Kidney capillary endothelial cell (primary cell): Measurements from ENCODE around the gene MAP3K20.
"Not testable (repeated sequence)": the region's sequence is repeated elsewhere in the genome, so short reads cannot be mapped to it uniquely, and the experiment has no call there.

Source experiments
- DNase-seq: peaks from one replicate; pipeline ENCODE4 v3.0.0-alpha.2; 2018; ENCODE audit warnings: low spot score

The MAP3K20 gene

DNA sequence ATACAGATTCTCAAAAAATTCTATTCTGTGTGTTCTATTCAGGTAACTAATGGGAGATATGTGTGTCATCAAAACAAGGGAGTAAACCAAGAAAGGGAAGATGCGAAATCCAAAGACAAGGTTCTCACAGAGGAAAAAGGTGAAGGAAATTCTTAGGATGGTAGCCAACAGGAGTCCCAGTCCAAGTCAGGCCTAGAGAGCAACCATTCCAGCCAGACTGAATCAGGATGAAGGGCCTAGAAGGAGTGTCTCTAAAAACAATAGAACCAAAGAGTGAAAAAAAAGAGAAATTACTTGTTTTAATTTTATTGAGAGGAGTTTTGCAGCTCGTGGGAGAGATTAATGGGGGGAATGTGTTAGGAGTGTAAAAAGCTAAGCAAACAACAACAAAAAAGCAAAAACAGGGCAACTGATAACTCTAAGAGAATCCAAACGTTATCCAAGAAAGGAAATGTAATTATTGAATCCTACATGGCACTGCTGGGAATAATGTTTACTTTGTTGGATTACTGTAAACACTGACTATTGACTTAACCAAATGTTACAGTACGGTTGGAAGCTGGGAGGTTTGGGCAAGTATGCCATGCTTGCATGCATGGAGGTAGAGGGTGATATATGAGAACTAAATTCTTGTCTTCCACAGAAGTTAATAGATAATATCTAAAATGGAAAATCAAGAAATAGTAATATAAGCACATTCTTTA, 12.3 kb downstream of the MAP3K20 start:
- no peak for DNase-seq

DNA sequence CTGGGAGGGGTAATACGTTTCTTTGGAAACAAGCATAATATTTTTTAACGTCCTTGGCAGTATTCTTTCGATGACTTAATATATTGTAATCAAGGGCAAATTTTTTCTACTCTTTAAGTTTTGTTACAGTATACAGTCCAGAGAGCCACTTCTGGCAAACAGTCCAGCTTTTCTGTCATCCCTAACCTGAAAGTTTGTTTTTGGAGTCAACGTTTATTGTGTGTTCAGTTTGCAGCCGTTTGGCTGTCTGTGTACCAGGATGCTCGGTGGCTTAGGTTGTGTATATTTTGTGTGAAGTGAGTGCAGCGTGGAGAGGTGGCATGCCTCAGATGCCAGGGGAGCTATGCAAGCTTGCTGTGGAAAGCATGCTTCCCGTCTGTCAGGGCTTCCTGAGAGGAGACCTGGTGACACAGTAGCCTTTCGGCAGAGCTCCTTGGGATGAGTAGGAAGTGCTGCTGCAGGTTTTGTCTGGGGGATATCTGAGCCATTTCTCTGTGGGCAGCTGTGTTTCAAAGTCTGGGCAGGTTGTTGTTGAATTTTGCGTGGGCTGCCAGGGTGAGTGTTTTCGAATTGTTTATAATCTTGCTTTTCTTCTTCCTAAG, 14.7 kb downstream of the MAP3K20 start:
- no peak for DNase-seq

DNA sequence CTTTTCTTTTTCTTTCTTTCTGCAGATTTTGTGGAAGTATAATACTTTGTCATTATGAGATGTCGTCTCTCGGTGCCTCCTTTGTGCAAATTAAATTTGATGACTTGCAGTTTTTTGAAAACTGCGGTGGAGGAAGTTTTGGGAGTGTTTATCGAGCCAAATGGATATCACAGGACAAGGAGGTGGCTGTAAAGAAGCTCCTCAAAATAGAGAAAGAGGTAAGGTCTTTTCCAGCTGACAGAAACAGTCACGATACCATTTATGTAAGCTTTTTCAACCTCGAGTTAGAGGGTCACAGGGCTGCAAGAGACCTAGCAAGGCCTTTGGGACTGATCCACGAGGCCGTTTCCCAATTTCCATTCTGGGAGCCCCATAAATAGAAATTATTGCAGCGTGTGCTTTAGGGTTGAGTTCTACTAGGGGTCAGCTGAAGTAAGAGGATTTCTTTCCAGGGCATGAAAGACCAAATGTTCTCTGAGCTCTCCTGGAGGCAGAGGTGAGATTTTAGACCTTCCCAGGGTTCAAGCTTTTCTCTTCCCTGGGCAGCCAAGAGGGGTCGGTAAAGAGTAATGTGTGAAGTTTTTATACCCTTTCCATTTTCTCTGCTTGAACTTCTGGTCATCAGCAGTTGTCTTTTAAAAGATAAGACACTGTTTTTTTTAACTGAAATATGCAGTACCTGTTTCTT, 15.5 kb downstream of the MAP3K20 start:
- DNase-seq = no peak

DNA sequence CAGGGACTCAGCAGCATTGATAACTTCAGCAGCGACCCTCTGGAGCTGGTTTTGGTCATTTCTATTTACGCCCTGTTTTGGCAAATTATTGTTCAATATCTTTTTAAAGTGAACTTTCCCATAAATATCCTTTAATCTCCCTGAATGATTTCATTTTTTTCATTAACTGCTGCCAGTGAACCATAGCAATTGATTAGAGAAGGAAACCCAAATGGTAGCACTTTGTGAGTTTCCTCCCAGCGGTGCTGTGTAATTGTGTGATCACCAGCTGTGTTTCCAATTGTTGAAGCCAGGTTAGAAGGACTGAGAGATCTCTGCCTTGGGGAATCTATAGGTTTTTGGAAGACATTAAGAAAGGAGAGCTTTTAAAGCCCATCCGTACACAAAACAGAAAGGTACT, 16.3 kb downstream of the MAP3K20 start:
- DNase-seq = no peak

DNA sequence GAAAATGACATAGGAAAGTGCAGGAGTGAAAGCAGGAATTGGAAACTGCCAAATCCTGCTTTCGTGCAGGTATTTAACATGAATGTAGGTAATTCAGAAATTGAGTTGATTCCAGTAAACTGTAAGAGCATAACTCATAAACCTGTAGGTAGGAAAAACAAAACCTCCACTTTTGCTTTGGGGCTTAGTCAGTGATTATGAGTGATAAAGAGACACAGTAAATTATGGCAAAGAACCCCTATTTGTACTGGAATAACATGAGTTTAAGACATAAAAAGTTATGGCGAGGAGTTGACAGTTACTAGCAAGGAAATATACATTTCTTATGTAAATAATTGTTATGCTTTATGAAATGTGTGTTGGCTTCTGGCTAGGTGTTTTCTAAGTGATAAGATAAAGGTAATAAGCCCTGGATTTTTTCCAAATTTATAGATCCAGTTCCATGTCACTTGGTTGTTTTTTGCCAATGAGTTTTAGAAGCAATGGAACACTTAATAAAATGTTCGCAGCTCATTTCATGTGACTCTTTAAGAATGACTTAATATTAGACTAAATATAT, 17.3 kb downstream of the MAP3K20 start:
- no peak for DNase-seq

- not testable (repeated sequence) for DNase-seq
These were observed 18.0 kb downstream of the MAP3K20 start for GRCh38 chr2:173093617-173094016.

DNA sequence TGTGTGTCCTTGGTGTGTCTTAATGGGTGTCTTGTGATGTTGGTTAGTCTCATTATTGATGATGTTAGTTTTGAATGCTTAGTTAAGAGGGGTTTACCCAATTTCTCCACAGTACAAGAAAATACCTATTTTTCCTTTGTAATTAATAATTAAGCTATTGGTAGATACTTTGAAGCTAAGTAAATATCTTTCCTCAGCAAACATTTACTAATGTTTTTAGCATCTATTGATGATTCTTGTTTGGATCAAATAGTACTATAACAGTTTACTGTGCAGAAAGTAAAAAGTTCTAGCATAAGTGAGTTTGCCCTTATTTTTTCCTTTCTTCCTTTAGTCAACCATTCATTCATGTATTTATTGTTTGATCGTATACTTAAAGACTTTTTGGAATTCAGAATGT, 19.1 kb downstream of the MAP3K20 start:
- DNase-seq = no peak

GRCh38 chr2:173095356-173095755, 19.7 kb downstream of the MAP3K20 start:
- no peak for DNase-seq

DNA sequence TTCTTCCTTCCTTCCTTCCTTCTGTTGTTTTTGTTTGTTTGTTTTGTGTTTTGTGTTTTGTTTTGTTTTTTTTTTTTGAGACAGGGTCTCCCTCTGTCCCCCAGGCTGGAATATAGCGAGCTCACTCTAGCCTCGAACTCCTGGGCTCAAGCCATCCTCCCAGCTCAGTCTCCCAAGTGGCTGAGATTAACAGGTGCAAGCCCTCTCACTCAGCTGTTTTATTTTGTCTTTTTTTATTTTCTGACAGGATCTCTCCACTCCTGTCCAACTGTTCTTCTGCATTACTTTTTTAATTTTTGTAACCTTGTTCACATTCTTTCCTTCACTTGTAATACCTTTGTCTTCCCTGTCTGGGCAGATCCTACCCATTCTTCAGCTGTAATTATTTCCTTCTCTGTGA, 23.6 kb downstream of the MAP3K20 start:
- DNase-seq = no peak

DNA sequence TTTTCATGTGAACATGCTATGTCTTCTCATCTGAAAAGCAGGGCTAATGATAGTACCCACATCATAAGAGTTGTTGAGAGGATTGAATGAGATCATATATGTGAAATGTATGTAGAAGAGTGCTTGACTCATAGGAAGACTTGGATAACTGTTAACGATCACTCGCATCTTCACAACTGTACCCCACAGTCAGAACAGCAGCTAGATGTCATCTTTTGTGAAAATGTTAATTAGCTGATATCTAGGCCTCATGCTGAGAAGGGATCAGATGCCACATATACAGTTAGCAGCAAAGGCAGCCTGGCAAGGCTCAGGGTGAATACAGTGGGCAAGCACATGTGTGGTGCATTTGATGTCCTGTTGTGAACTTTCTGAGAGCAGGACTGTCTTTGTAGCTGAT, 24.2 kb downstream of the MAP3K20 start:
- no peak for DNase-seq

DNA sequence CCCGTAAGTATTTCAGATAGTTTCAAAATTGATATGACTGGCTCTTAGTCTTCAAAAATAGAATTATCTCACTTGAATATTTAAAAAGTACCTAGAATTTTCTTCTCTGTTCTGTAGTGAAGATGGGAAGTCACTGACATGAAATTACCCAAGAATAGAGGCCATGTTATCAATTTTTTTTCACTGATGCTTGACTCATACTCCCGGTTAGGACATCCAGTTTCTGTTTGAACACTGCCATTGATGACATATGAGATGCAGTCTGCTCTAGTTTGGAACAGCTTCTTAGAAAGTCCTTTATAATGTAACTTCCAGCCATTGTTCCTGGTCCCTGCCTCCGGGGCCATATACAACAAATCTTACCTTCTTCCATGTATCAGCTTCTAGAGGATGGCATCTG, 26.0 kb downstream of the MAP3K20 start:
- DNase-seq = no peak

DNA sequence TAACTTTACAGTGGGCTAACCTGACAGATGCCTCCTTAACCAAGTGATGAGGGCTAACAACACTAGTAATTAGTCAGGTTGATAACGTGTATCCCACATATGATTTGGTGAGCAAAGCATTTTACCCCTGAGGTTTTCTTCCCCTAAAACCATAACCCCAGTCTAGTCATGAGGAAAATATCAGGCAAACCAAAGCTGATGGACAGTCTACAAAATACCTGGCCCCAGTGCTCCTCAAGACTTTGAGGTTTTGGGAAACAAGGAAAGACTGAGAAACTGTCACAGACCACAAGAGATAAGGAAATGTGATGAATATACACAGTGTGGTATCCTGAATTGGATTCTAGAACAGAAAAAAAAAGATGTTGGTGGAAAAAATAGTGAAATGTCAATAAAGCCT, 28.5 kb downstream of the MAP3K20 start:
- no peak for DNase-seq

DNA sequence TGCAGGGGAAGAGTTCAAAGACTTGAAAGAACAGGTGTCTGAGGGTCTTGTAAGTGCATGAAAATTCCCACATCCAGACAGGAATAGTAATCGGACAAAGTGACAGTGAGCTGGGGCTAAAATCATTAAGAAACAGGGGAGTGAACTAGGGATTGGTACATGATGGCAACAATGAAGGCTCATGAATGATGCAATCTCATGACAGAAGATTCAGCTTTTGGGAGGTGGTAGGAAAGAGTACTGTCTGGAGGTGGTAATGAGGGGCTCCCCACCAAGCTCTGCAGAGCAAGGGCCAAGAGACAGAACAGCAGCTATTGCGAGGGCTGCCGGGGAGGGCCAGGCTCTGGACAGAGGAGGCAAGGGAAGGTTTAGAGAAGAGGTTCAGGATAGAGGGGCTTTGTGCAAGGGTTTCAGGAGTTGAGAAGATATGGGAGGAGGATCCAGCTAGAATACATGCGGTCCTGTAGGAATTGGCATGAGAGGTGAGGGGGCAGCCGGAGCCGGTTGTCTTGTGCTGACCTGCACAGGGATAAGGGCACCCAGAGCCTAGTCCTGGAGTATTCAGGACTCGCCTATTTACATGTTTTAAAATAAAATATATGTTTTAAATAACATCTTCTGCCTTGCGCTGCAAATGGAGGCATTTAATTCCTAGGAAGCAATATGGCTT, 31.4 kb downstream of the MAP3K20 start:
- DNase-seq = no peak

DNA sequence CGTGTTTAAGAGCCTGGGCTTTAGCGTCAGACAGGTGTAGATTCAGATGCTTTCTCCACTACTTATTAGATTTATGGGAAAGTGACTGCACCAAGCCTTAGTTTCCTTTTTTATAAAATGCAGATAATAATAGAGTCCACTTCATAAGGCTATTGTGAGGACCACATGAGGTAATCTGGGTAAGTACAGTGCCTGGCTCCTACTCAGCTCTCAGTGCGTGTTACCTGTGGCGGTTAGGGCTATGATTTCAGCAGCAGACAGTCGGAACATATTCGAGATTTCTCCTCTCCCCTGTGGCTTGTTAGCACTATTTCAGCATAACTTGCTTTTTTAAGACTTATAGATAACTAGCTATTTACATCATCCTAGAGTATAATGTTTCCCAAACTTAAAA, 32.0 kb downstream of the MAP3K20 start:
- no peak for DNase-seq

DNA sequence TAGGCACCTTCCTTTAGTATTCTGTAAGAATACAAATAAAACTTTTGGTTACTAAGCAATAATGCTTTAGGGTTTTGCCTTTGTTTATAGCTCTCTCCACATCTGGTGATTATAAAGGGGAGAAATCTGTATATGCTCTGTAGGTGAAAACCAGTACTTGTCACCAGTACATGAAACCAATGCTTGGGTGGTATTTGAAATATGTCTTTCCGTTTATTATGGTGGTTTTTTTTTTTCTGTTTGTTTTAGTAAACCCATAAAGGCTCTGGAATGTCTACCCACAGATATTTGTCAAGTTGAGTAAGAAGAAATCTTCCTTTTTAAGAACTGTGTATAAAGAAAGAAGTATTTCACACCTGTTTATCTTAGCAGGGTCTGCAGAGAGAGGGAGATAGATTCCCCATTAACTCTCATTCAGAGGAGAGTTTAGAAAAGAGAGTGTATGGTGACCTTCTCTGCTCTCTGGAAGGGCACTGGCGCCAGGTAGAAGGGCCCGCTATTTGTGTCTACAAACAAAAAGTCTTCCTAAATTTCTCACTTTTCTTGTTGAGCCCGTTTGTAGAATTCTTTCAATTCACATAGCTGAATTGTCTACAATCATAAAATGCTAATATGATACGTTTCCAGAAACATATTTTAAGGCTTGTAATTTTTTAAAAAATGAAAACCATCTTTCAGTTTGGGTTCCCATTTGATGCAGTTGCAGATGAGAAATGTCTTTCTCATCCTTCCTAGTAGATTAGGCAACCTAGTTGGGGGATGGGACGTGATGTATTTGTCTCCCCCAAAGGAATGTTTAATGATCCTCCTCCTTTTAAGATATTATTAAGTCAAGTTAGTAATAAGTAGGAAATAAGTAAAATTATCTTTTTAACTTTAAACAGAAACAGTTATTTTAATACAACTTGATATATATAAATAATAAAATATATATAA, 33.9 kb downstream of the MAP3K20 start:
- DNase-seq = no peak

GRCh38 chr2:173117678-173118077, 42.0 kb downstream of the MAP3K20 start:
- DNase-seq = no peak

GRCh38 chr2:173118395-173118794, 42.7 kb downstream of the MAP3K20 start:
- DNase-seq = no peak

DNA sequence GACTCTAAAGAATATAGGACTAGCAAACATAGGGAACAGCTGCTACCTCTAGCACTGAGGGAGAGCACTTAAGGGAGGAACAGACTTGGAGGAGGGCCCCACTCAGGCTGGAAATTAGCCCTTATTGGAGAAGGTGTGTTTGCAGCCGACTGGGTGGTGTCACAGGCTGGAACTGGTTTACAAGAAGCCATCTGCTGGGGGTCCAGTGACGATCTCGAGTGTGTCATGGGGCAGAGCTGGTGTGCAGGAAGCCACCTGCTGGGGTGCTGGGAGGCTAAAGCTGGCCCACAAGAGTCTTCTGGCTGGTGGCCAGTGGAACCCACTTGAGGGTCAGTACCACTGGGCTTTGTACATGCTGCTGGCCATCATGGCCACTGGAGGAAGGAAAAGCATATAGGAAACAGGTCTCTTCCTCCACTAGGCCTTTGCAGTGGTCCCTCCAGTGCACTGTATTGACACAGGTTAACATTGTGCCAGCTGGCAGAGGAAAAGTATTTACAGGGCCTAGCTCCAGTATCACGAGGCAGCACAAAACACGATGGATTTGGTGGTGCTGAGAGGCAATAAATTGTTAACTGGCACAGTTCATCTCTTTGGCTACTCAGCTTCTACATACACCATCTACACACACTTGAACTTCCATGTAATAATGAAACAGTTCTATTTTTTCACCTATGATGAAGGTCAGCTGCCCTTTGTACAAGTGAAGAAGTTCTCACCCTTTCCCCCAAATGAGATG, 43.6 kb downstream of the MAP3K20 start:
- DNase-seq = no peak

DNA sequence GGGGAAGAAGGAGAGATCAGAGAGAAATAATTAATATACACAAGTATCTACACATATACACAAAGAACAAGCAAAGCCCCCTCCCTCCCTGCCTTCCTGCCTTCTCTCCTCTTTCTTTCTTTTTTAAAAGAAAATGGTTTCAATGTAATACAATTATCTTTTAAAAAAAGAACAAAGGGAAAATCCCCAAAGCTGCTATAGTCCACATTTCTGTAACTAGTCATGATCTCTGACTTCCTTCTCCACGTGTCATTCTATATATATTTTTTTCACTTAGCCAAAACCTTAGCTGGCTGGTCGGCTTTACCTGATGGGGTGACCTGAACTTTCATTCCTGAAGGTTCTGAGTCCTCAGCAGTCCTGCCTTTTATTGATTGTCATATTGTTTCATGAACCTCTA, 44.3 kb downstream of the MAP3K20 start:
- no peak for DNase-seq

DNA sequence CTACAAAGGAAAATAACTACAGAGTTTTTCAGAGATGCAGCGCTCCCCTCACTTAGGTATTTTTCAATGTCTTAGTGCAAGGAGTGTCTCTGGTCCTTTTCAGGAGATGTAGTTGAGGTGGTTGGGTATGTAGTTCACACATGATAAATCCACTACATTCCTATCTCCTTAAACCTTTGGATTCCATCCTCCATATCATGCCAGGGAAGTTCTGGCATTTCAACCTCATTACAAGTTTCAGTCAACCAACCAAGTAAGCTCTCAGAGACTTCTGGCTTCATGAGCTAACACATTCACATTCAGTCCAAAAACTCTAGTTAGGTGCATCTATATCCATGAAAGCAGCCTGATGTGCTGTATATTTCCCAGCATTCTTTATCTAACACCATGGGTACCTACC, 47.3 kb downstream of the MAP3K20 start:
- no peak for DNase-seq

- DNase-seq = no peak
These were observed 48.8 kb downstream of the MAP3K20 start for GRCh38 chr2:173124441-173124840.
